ENCODE results near the gene COL18A1. TPM values are rescaled to one million over a fixed set of nuclear protein-coding genes. Genes with fewer than 3 reads are reported as not detected.

The COL18A1 gene
- total and polyA plus RNA-seq, 2 experiments from 2014 or later, result 97.1 to 140 TPM

DNA sequence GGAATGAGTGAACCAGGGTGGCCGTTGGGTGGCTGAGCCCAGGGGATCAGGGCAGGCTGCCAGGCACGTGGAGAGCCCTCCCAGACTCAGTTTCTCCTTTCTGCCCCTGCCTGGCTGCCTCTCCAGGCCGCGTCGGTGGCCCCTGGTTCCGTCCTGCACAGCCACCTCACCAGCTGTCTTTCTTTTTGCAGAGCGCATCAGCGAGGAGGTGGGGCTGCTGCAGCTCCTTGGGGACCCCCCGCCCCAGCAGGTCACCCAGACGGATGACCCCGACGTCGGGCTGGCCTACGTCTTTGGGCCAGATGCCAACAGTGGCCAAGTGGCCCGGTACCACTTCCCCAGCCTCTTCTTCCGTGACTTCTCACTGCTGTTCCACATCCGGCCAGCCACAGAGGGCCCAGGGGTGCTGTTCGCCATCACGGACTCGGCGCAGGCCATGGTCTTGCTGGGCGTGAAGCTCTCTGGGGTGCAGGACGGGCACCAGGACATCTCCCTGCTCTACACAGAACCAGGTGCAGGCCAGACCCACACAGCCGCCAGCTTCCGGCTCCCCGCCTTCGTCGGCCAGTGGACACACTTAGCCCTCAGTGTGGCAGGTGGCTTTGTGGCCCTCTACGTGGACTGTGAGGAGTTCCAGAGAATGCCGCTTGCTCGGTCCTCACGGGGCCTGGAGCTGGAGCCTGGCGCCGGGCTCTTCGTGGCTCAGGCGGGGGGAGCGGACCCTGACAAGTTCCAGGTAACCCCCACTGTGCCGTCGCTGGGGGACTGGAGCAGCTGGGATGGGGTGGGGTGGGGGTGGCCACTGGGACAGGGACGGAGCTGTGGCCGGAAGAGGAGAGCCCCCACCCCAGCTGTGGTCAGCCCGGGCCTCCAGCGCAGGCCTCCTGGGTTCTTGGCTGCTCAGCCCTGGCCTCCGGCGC lies 63.3 kb downstream of the COL18A1 start:
- Histone ChIP-seq H3K4me1 (ENCODE audit: insufficient read depth) (peaks cover 36% of the 10 kb centered on the region), H3K79me2 (peaks cover 10% of the 10 kb centered on the region), H3K4me2 (no peak overlapping the region), H3K4me3 (no peak overlapping the region), H3K9me3 (ENCODE audit: low read depth) (no peaks in the 10 kb centered on the region), H3K36me3 (replicated peaks; ENCODE audit: insufficient read depth, low read depth) (no peaks in the 10 kb centered on the region), H4K20me1 (ENCODE audit: insufficient read depth, poor library complexity, severe bottlenecking) (no peaks in the 10 kb centered on the region), H2AFZ (no peak overlapping the region), H3K9me2 (replicated peaks; ENCODE audit: insufficient read depth) (no peaks in the 10 kb centered on the region), H3K27me3 (no peaks in the 10 kb centered on the region), H3K27ac (no peak overlapping the region)
- DNase-seq (ENCODE audit: low spot score), result no peak
- 96% methylated on average over 44 of the region's 45 CpGs for WGBS (ENCODE audit: low lambda C conversion rate, missing lambda C conversion rate)
- TF ChIP-seq, protein P1, sequence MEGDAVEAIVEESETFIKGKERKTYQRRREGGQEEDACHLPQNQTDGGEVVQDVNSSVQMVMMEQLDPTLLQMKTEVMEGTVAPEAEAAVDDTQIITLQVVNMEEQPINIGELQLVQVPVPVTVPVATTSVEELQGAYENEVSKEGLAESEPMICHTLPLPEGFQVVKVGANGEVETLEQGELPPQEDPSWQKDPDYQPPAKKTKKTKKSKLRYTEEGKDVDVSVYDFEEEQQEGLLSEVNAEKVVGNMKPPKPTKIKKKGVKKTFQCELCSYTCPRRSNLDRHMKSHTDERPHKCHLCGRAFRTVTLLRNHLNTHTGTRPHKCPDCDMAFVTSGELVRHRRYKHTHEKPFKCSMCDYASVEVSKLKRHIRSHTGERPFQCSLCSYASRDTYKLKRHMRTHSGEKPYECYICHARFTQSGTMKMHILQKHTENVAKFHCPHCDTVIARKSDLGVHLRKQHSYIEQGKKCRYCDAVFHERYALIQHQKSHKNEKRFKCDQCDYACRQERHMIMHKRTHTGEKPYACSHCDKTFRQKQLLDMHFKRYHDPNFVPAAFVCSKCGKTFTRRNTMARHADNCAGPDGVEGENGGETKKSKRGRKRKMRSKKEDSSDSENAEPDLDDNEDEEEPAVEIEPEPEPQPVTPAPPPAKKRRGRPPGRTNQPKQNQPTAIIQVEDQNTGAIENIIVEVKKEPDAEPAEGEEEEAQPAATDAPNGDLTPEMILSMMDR (IDR thresholded peaks at IDR 0.05; ENCODE audit: poor library complexity), result no peak
- TF ChIP-seq EZH2phosphoT487 (IDR thresholded peaks at IDR 0.05; ENCODE audit: low read depth, severe bottlenecking, unreplicated experiment), result no peak
- no peak for TF ChIP-seq EZH2 (IDR thresholded peaks at IDR 0.05; ENCODE audit: borderline replicate concordance)

DNA sequence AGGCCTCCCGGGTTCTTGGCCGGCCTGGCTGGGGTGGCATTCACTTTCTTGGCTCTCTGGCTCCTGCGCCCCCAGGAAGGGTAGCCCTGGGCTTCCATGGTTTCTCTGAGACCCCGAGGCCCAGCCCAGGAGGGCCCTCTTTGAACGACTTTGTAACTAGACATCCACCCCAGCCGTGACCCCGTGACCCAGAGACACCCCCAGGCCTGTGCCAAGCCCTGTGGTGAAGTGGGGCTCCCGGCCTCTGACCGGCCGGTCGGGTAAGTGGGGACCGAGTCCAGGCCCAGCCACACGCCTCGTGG lies 64.0 kb downstream of the COL18A1 start:
- Histone ChIP-seq H3K27ac (peak overlapping the region; percentile 86), H3K36me3 (replicated peaks; ENCODE audit: insufficient read depth, low read depth) (no peaks in the 10 kb centered on the region), H3K9me3 (ENCODE audit: low read depth) (no peaks in the 10 kb centered on the region), H3K4me1 (ENCODE audit: insufficient read depth) (peaks cover 36% of the 10 kb centered on the region), H3K4me2 (no peak overlapping the region), H4K20me1 (ENCODE audit: insufficient read depth, poor library complexity, severe bottlenecking) (no peaks in the 10 kb centered on the region), H2AFZ (no peak overlapping the region), H3K79me2 (peaks cover 12% of the 10 kb centered on the region), H3K4me3 (no peak overlapping the region), H3K27me3 (no peaks in the 10 kb centered on the region), H3K9me2 (replicated peaks; ENCODE audit: insufficient read depth) (no peaks in the 10 kb centered on the region)
- TF ChIP-seq EZH2 (IDR thresholded peaks at IDR 0.05; ENCODE audit: borderline replicate concordance) (no peak), EZH2phosphoT487 (IDR thresholded peaks at IDR 0.05; ENCODE audit: low read depth, severe bottlenecking, unreplicated experiment) (no peak)
- TF ChIP-seq, protein P1 (IDR thresholded peaks at IDR 0.05; ENCODE audit: poor library complexity), result no peak
- WGBS (ENCODE audit: low lambda C conversion rate, missing lambda C conversion rate), result 92% methylated on average over 14 of the region's 14 CpGs
- no peak for DNase-seq (ENCODE audit: low spot score)

DNA sequence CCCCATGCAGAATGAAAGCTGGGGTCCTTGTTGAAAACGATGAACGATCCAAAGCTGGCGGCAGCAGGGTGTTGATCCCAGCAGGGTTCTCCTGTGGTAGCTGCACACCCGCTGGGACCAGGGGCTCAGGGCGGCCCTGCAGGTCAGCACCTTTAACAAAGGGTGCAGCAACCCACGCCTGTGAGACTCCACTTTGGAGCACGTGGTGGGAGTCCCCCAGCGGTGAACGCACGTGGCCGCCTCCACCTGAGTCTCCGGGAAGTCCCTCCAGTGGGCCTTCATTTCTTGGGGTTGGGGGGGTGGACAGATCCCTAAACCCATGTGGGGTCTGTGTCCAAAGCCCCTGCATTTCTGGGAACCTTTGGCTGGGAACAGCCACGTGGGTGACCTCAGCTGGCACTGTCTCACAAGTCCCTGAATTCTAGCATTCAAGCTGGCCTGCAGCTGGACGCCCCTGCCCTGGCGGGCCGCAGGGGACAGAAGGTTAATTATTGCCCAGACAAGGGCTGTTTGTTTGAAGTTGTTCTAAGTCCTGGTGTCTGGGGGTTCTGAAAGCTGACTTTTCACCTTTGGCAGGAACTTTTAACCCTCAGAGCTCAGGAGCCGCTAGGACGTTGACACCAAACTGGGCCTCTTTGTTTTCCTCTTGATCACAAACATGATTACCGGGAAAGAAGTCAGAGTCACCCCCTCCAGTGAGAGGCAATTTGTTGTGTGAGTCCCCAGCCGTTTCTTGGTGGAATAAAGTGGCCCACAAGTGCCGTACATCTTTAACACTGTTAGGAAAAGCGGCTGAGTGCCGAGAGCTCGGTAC lies 64.5 kb downstream of the COL18A1 start:
- Histone ChIP-seq H4K20me1 (ENCODE audit: insufficient read depth, poor library complexity, severe bottlenecking) (no peaks in the 10 kb centered on the region), H3K4me2 (peak overlapping the region; percentile 69), H2AFZ (no peak overlapping the region), H3K27ac (peak overlapping the region; percentile 86), H3K27me3 (no peaks in the 10 kb centered on the region), H3K4me1 (ENCODE audit: insufficient read depth) (peaks cover 36% of the 10 kb centered on the region), H3K4me3 (no peak overlapping the region), H3K9me2 (replicated peaks; ENCODE audit: insufficient read depth) (no peaks in the 10 kb centered on the region), H3K79me2 (peaks cover 7% of the 10 kb centered on the region), H3K9me3 (ENCODE audit: low read depth) (no peaks in the 10 kb centered on the region), H3K36me3 (replicated peaks; ENCODE audit: insufficient read depth, low read depth) (no peaks in the 10 kb centered on the region)
- peak; percentile 54 for DNase-seq (ENCODE audit: low spot score)
- no peak for TF ChIP-seq EZH2phosphoT487 (IDR thresholded peaks at IDR 0.05; ENCODE audit: low read depth, severe bottlenecking, unreplicated experiment)
- no peak for TF ChIP-seq EZH2 (IDR thresholded peaks at IDR 0.05; ENCODE audit: borderline replicate concordance)
- TF ChIP-seq, protein P1 (IDR thresholded peaks at IDR 0.05; ENCODE audit: poor library complexity), result no peak
- WGBS (ENCODE audit: low lambda C conversion rate, missing lambda C conversion rate), result 56% methylated on average over 23 of the region's 24 CpGs

All from hepatocyte (in vitro differentiated cells).